HAP-1 (cell line): ENCODE results near the gene FCRL4.

Experiments
- DNase-seq, 2 experiments: peaks; one replicate each; pipeline ENCODE4 v3.0.0-alpha.2; 2016 to 2020; ENCODE audit warnings: low spot score in 2 of 2
- H3K27me3 ChIP-seq: fragments of 250-450 bp; sonication (Bioruptor Pico); 2 replicates; pipeline ENCODE4 v1.5.1; 2020; ENCODE audit warnings: low read depth, mild to moderate bottlenecking, moderate library complexity
- H3K36me3 ChIP-seq: fragments of 250-450 bp; sonication (Bioruptor Pico); replicated peaks from 2 replicates; pipeline ENCODE4 v1.5.1; 2020; ENCODE audit warnings: mild to moderate bottlenecking
- H3K4me1 ChIP-seq: fragments of 250-450 bp; sonication (Bioruptor Pico); 2 replicates; pipeline ENCODE4 v1.5.1; 2020; ENCODE audit warnings: mild to moderate bottlenecking
- H3K4me3 ChIP-seq: fragments of 250-450 bp; sonication (Bioruptor Pico); 2 replicates; pipeline ENCODE4 v1.5.1; 2020; ENCODE audit warnings: mild to moderate bottlenecking, moderate library complexity
- H3K9me3 ChIP-seq: fragments of 250-450 bp; sonication (Bioruptor Pico); 2 replicates; pipeline ENCODE4 v1.5.1; 2020; ENCODE audit warnings: mild to moderate bottlenecking, moderate library complexity
- in situ Hi-C: fragments of 300-500 bp; cut with MboI; formaldehyde crosslinking; loops from 3 replicates; pipeline ENCODE4 v1.14.3; 2020; ENCODE audit warnings: low sequenced_read_pairs, inconsistent platforms, mixed read lengths

Gene FCRL4

DNA sequence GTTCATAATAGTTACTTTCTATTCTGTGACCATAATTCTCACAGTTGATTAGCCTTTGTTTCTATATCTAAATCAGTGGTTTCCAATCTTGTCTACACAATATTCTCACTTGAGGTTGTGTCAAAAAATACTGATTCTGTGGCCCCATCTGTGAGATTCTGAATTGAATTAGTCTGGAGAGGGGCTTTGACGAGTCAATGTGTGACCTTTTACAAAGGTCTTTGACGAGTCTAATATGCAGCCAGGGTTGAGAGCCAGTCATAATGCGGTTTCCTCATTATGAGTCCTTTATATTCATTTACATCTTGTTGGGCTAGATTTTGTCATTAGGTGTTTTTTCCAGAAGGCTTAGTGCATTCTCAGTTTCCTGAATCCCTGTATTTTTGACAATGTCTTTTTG, 65.3 kb downstream of the FCRL4 start:
- in situ Hi-C loops, result no loop called here
- no peak overlapping the region for H3K4me3 ChIP-seq
- no peak for DNase-seq
- no peaks in the 10 kb centered on the region for H3K4me1 ChIP-seq
- no peaks in the 10 kb centered on the region for H3K36me3 ChIP-seq
- H3K9me3 ChIP-seq, result no peaks in the 10 kb centered on the region
- no peaks in the 10 kb centered on the region for H3K27me3 ChIP-seq

DNA sequence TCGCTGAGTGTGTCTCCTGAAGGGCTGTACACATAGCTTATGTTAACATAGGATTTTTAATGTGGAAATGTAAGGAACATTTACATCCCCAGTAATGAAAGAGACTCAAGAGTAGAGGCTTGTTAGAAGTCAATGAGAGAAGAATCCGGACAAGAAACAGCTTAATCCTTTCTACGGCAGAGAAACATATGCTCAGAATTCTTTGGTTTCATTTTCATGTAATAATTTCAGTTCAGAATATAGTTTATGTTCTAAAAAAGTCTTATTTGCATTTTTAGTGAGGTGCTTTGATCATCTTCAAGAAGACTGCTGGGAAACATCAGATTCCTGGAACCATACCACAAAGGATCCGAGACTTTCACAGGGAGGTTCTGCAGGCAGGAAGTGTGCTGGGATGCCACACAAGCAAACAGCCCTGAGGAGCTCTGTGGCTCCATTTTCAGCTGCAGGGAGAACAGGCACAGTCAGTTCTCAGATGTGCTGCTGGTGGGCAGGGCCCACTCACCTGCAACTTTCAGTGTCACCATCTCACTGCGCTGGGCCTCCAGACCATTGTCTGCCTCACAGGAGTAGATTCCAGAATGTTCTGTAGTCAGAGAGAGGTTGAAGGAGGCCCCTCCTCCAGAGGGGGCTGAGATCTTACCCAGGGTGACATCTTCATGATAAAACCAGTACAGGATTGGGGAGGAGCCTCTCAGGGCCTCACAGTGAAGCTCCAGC, 74.0 kb downstream of the FCRL4 start:
- DNase-seq, result no peak
- Histone ChIP-seq H3K27me3 (no peaks in the 10 kb centered on the region), H3K4me1 (no peaks in the 10 kb centered on the region), H3K4me3 (no peak overlapping the region), H3K36me3 (no peaks in the 10 kb centered on the region), H3K9me3 (no peaks in the 10 kb centered on the region)
- in situ Hi-C loops, result no loop called here
